Measurements from ENCODE around the gene GOLGA6L1.
"Not testable (repeated sequence)": the region's sequence is repeated elsewhere in the genome, so short reads cannot be mapped to it uniquely, and the experiment has no call there.

GRCh38 chr15:23132787-23133186 is 3.8 kb downstream of the GOLGA6L1 start:
- not testable (repeated sequence) for TF ChIP-seq CTCF, POLR2A (IDR thresholded peaks at IDR 0.05)
